Measurements from ENCODE around the gene UBA6. TPM values are rescaled to one million over a fixed set of nuclear protein-coding genes. Genes with fewer than 3 reads are reported as not detected.
"Not testable (repeated sequence)": the region's sequence is repeated elsewhere in the genome, so short reads cannot be mapped to it uniquely, and the experiment has no call there.

The UBA6 gene
- total RNA-seq, 1 donor, result 45.8 TPM

DNA sequence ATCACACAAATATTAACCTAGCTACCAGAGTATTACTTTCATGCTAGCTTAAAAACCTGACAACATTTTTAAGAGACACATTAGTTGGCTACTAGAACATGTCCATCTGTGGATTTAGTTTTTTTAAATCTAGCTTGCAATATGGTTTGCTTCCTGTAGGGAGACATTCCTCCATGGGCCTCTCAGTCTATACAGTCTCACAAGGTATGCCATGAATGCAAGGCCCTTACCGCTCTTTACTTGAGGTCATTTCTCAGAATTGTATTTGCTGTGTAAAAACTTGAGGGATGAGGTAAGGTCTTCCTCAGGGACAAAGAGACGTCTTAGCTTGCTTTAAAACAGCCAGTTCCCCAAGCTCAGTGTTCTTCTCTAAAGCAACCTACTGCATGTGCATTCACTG is 26.9 kb downstream of the UBA6 start:
- DNase-seq (ENCODE audit: low read depth in 2 of 3, low spot score in 2 of 3), result no peak

DNA sequence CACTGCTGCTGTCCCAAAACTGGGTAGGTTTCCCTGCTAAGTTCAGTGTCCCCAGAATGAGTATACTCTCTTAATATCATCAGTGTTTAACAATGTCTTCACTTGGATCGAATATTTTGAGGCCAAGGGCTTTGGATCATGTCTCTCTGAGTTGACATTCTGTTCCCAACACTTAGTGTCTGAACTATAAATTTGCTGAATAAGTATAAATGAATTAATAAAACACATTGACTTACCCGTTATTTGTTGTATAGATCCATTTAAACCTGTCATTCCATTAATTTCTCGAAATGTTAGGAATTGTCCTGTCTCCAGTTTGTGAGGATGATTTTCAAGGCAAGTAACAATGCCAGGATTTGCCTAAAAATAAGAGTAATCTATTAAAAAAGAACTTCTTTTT is 32.6 kb downstream of the UBA6 start:
- DNase-seq (ENCODE audit: low read depth in 2 of 3, low spot score in 2 of 3), result no peak

DNA sequence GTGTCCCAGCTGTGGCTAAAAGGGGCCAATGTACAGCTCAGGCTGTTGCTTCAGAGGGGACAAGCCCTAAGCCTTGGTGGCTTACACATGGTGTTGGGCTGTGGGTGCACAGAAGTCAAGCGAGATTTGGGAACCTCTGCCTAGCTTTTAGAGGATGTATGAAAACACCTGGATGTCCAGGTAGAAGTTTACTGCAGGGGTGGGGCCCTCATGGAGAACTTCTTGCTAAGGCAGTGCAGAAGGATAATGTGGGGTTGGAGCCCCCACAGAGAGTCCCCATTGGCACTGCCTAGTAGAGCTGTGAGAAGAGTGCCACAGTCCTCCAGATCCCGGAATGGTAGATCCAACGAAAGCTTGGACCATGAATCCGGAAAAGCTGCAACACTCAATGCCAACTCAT is 40.5 kb downstream of the UBA6 start:
- peak in 1 of 3 donors; percentile 0 for DNase-seq (ENCODE audit: low read depth in 2 of 3, low spot score in 2 of 3)

DNA sequence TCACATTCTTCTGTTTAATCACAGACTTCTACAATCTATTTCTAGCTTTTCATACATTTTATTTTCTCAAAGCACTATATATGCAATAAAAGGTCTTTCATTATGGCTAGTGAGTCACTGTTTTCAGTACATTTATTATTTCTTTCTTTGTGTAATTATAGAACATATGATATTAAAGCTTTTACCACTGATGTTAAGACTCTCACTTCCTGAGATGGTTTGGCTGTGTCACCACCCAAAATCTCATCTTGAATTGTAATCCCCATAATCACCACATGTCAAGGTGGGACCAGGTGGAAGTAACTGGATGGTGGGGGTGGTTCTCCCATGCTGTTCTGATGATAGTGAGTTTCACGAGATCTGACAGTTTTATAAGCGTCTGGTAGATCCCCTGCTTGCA is 41.9 kb downstream of the UBA6 start:
- no peak for DNase-seq (ENCODE audit: low read depth in 2 of 3, low spot score in 2 of 3)

DNA sequence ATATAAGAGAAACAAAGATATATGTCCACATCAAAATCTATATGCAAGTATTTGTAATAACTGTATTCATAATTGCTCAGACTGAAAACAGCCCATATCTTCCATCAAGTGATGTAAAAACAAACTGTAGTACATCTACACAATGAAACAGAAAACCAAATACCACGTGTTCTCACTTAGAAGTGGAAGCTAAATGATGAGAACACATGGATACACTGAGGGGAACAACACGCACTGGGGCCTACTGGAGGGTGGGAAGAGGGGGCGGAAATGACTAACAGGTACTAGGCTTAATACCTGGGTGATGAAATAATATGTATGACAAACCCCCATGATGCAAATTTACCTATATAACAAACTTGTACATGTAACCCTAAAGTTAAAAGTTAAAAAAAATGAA is 42.7 kb downstream of the UBA6 start:
- no peak for DNase-seq (ENCODE audit: low read depth in 2 of 3, low spot score in 2 of 3)

DNA sequence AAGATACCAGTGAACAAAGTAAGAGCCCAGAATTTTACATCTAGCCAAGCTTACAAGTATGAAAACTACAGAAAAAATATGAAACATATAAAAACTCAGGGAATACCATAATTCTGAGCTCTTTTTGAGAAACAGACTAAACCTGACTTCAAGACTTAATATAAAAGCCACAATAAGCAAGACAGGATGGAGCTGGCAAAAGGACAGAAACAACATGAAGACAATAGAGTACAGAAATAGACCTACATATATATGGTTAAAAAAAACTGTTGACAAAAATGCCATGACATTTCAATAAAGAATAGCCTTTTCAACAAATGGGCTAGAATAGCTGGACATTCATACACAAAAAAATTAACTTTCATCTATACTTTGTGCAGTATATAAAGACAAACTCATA is 49.4 kb downstream of the UBA6 start:
- DNase-seq (ENCODE audit: low read depth in 2 of 3, low spot score in 2 of 3), result no peak

DNA sequence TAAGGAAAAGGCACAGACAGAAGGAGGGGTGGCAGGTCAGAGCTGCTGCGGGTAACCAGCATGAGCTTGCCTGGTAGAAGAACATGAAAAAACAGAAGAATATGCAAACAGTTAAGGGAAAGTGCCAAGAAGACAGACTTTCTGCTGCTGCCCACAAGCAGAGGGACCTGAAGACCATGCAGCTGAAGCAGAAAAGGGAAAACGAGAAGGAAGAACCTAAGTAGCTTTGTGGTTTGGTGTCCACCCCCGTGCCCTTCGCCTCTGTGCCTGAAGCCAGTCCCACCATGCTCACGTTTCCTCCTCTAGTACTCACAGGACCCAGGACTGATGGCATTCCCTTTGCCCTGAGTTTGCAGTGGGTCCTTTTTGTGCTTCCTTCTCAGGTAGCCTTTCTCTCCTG is 62.8 kb downstream of the UBA6 start:
- DNase-seq (ENCODE audit: low read depth in 2 of 3, low spot score in 2 of 3), result peak in 2 of 3 donors; percentile 33 to 65

DNA sequence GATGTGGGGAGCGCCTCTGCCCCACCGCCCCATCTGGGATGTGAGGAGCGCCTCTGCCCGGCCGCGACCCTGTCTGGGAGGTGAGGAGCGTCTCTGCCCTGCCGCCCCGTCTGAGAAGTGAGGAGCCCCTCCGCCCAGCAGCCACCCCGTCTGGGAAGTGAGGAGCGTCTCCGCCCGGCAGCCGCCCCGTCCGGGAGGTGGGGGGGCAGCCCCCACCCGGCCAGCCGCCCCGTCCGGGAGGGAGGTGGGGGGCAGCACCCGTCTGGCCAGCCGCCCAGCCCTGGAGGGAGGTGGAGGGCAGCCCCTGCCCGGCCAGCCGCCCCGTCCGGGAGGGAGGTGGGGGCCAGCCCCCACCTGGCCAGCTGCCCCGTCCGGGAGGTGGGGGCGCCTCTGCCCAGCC is 64.0 kb downstream of the UBA6 start:
- not testable (repeated sequence) for DNase-seq (ENCODE audit: low read depth in 2 of 3, low spot score in 2 of 3)

DNA sequence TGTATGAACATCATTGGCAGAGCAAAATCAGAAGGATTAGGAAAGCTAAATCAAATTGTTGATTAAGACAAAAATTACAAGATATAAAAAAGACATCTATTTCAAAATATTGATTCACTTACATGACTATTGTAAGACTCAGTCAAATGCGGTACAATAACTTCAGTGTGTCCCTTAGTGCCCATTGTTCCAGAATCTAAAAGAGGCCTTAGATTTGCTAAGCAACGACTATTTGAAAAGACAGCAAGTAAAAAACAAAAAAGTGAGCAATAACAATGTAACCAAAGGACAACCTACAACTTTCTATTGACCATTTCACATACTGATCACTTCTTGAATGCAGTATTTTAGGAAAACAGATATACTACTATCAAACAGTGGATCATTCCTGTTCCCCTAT is 65.6 kb downstream of the UBA6 start:
- no peak for DNase-seq (ENCODE audit: low read depth in 2 of 3, low spot score in 2 of 3)

DNA sequence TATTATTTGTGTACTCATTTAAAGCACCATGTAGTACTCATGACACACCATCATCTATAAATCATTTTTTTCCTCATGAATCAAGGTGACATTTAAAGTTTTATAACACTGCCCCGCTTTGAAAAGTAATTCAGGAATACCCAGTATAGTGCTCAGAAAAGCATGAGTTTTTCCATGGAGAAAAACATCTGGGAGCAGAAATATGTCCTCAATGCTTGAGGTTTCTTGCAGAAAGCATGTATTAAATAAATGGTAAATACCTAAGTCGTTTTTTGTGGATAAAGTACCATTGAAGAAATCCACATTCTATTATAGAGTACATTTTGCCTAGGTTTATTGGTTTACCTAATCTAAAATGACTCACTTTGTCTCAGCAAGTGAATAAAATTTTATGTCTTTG is 66.2 kb downstream of the UBA6 start:
- DNase-seq (ENCODE audit: low read depth in 2 of 3, low spot score in 2 of 3), result no peak

DNA sequence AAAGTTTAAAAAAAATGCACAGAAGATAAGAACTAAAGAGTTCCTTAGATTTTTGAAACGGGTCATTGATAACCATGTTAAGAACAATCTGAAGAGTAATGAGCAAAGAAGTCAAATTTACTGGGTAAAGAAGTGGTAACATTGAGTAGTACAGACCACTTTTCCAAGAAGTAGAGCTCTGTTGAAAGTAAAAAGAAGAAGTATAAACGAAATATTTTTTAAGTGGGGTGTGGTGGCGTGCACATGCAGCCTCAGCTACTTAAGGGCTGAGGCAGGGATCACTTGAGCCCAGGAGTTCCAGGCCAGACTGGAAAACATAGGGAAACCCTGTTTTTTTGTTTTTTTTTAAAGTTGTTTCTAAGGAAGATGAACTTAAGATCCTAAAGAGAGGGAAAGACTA is 68.5 kb downstream of the UBA6 start:
- peak in 2 of 3 donors; percentile 8 to 42 for DNase-seq (ENCODE audit: low read depth in 2 of 3, low spot score in 2 of 3)

DNA sequence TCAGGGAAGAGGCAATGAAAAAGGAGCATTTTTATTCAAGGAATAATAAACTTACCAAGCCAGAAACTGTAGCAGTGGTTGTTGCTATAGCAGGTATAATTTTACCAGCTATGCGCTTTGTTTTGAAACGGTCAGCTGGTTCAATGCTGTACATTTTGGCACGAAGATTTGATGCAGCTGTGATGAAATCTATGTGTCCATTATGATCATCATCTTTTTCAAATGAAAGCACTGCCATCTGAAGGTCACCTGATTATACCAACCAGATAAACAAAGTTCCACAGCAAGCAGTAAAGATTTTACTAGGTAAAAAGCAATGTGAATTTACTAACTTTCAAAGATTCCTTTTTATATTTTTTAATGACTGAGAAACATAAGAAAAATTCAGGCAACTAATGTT is 76.0 kb downstream of the UBA6 start:
- DNase-seq (ENCODE audit: low read depth in 2 of 3, low spot score in 2 of 3), result no peak

DNA sequence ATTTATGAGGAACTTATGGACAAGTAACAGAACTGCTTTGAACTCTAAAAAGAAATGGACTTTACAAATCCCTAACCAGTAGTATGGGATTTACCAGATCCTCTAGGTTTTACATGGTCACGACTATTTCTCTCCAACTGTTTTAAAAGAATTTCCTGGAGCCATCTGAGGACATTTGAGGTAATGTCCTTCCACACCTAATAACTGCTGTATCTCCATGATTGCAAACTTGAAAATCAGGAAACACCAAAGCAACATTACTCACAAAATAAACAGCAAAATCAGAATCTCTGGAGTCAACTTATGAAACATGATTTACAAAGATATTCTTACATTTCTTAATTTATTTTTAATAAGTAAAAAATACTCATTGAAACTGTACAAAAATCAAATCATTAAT is 84.5 kb downstream of the UBA6 start:
- no peak for DNase-seq (ENCODE audit: low read depth in 2 of 3, low spot score in 2 of 3)

DNA sequence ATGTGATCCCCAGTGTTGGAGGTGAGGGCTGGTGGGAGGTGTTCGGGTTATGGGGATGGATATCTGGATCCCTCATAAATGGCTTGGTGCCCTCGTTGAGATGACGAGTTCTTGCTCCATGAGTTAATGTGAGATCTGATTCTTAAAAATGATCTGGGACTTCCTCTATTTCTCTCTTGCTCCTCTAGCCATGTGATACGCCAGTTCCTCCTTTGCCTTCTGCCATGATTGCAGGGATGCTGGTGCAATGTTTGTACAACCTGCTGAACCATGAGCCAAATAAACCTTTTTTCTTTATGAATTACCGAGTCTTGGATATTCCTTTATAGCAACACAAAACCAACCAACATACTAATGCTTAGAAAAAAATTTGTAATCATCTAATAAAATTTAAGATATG is 85.8 kb downstream of the UBA6 start:
- DNase-seq (ENCODE audit: low read depth in 2 of 3, low spot score in 2 of 3), result no peak

DNA sequence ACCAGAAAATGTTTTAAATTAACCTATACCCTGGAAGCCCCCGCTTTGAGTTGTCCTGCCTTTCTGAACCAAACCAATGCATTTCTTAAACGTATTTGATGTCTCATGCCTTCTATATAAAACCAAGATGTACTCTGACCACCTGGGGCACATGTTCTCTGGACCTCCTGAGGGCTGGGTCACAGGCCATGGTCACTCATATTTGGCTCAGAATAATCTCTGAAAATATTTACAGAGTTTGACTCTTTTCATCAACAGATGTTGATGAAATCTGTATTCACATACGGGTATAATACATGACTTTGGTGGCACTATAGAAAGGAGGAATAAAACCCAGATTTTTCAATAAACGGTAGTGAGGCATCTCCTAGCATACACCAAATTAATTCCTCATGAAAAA is 86.8 kb downstream of the UBA6 start:
- DNase-seq (ENCODE audit: low read depth in 2 of 3, low spot score in 2 of 3), result no peak

DNA sequence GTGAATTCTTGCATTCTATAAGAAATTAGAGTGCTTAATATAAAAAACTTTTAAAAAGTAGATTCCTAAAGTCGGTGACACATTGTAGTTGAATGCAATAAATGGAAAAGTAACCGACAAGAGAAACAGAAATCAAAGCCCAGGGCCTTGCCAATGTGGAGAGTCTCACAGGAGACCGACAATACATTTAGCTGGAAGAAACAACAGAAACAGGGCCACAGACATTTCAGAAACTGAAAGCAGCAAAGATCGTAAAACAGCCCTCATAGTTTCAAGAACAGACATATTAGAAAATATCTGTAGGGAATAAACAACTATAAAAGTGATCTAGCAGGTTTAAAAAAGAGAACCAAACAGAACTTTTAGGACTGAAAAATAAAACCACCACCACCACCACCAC is 92.9 kb downstream of the UBA6 start:
- no peak for DNase-seq (ENCODE audit: low read depth in 2 of 3, low spot score in 2 of 3)

DNA sequence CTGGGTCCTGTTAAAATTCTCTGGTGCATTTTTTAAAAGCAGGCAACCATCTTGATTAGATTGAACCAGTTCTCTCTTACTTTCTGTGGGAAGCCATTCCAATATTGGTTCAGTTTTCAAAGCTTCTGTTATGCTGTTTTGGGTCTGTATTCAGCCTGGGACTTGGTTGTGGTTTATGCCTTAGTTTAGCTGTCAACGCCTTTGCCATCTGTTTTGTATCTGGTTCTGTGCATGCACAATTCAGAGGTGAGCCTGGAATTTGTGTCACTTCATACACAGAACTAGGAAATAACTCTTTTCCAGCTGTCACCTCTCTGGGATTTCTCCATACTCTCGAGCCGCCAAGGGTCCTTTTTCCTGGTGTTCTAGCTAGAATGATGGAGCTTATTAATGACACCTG is 96.2 kb downstream of the UBA6 start:
- no peak for DNase-seq (ENCODE audit: low read depth in 2 of 3, low spot score in 2 of 3)

DNA sequence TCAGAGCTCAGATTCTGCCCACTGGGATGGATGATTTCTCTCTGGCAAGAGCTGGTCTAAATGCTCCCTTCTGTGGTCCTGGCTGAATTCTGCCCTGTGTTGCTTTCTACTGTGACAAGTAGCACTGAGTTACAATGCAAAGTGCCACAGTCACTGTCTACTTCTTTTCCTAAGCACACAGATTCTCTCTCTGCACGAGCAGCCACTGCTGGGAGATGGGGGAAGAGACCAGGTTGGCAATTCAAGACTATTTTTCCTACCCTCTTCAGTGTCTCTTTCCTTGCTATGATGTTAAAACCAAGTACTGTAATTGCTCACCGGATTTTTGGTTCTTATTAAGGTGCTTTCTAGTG is 97.0 kb downstream of the UBA6 start:
- no peak for DNase-seq (ENCODE audit: low read depth in 2 of 3, low spot score in 2 of 3)

DNA sequence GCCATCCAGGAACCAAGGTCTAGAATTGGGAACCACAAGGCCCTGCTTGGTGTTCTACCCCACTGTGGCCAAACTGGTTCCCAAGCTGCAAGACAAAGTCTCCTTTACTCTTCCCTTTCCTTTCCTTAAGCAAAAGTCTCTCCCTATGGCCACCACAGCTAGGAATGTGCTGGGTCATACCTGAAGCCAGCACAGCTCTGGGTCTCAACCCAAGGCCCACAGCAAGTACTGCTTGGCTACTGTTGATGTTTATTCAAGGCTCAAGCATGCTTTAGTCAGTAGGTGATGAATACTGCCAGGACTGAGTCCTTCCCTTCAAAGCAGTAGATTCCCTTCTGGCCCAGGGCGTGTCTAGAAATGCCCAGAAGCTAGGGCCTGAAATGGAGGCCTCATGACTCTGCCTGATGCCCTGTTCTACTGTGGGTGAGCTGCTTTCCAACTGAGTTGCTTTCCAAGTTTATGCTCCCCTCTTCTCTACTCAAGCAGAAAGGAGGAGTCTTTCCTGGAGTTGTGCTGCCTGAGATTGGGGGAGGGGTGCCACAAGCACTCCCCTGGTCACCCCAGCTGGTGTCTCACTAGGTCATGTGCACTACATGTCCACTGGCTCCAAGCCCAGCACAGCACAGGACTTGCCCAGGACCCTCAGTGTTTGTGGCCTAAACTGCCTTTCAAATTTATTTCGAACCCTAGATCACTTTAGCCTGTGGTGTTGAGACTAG is 97.5 kb downstream of the UBA6 start:
- DNase-seq (ENCODE audit: low read depth in 2 of 3, low spot score in 2 of 3), result no peak

DNA sequence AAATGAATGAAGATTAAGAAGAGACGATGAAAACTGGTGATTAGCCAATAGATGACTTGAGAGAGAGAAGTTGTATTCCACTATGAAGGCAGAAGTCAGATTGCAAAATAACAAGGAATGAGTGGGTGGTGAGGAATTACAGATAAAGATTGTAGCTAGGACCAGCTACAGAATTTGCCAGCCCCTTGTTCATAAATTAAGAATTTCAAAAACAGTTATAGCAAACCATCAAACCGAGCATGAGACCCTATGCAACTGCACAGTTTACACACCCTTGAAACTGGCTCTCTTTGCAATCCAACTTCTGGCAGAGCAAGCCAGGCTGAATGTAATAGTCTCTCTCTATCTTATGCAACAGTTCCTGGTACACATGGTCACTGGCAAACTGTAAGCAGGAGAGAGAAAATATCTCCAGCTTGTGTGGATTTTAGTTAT is 107.2 kb downstream of the UBA6 start:
- no peak for DNase-seq (ENCODE audit: low read depth in 2 of 3, low spot score in 2 of 3)

DNA sequence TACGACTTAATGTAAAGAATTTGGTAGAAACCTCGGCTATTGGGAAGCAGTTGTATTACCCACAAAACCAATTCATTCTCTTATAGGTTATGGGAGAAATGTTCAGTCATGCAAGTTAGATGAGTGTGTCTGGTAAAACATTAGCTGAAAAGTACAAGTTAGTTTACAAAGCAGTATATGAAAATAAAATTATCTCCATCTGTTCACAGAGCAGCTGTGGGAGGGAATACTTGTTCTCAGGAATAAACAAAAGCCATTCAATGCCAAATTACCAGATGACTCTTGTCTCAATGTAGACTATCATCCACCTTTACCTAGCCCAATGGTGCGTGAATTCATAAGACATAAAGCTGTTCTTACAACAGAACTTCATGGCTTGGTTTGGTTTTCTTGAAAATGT is 113.8 kb downstream of the UBA6 start:
- no peak for DNase-seq (ENCODE audit: low read depth in 2 of 3, low spot score in 2 of 3)

DNA sequence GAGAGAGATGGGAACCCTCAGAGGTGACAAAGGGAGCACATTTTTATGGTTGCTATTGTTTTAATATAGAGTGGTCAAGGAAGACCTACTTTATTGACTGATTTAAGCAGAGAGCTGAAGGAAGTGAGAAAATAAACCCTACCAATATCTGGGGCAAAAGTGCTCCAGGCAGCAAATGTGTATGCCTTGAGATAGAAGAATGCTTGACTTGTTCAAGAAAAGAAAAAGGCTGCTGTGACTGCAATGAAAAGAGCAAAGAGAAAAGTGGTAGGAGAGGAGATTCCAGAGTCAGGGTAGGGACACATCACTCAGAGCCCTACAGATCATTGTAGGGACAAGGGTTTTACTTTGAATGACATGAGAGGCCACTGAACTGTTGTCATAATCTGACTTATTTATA is 116.5 kb downstream of the UBA6 start:
- DNase-seq (ENCODE audit: low read depth in 2 of 3, low spot score in 2 of 3), result no peak

DNA sequence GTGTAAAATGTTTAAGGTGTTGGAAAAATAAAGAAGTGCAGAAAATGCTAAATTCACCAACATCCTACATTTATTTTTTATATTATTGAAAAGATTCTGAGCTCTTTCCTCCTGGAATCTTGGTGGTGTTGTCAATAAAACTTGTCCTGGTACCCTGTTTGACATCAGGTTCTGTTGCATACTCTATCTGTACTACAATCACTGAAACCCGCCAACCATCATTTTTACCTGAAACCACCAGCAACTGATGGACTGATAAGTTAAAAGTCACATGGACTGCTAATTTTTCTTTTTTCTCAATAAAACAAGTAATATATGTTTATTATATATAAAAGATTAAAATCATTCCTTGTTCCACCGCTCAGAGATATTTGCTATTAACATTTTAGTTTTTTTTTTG is 119.0 kb downstream of the UBA6 start:
- DNase-seq (ENCODE audit: low read depth in 2 of 3, low spot score in 2 of 3), result no peak
